ENCODE measurements around the gene BCKDK.
"Not testable (repeated sequence)": the region's sequence is repeated elsewhere in the genome, so short reads cannot be mapped to it uniquely, and the experiment has no call there.

BCKDK gene

DNA sequence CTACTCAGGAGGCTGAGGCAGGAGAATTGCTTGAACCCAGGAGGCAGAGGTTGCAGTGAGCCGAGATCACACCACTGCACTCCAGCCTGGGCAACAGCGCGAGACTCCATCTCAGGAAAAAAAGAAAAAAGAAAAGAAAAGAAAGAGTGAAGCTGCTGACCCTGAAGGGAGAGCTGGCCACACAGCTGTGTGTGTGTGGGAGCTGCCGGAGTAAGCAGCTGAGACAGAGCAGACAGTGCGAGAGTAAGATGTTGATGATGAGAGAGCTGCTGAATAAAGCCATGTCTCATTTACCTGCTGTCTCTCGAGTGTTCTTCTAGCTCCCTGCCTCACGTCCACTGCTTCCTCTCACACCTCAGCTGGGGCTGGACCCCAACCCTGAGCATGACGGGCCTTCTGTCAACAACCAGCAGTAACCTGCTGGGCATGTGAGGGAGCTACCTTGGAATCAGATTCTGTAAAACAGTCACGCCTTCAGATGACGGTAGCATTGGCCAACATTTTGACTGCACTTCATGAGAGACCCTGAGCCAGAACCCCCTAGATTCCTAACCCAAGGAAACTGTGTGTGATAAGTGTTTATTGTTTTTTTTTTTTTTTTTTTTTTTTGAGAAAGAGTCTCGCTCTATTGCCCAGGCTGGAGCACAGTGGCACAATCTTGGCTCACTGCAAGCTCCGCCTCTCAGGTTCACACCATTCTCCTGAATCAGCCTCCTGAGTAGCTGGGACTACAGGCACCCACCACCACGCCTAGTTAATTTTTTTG, 7.1 kb upstream of the BCKDK start:
- not testable (repeated sequence) for ATAC-seq

DNA sequence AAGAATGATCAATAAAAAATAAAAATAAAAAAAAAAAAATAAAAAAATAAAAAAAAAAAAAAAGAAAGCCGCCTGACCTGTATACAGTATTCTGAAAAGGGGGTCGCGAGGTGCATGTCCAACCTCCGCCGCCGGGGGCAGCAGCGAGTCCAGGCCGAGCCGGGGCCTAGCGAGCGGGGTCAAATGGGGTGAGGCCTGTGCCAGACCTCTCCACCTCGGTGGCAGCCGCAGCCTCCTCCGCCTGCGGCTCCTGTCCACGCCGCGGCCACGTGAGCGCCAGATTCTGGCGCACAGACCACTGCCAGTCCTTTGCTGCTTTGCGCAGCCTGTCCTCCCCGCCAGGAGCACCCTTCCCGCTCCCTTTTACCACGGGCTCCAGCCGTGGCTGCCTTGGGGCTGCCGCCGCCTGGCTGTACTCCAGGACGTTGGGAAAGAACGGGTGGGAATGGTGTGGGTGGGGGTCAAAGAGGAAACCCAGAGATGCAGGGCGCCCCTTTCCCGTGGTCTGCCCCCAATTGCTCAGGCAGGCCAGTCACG, 2.4 kb upstream of the BCKDK start:
- peak; percentile 55 to 67 for ATAC-seq

DNA sequence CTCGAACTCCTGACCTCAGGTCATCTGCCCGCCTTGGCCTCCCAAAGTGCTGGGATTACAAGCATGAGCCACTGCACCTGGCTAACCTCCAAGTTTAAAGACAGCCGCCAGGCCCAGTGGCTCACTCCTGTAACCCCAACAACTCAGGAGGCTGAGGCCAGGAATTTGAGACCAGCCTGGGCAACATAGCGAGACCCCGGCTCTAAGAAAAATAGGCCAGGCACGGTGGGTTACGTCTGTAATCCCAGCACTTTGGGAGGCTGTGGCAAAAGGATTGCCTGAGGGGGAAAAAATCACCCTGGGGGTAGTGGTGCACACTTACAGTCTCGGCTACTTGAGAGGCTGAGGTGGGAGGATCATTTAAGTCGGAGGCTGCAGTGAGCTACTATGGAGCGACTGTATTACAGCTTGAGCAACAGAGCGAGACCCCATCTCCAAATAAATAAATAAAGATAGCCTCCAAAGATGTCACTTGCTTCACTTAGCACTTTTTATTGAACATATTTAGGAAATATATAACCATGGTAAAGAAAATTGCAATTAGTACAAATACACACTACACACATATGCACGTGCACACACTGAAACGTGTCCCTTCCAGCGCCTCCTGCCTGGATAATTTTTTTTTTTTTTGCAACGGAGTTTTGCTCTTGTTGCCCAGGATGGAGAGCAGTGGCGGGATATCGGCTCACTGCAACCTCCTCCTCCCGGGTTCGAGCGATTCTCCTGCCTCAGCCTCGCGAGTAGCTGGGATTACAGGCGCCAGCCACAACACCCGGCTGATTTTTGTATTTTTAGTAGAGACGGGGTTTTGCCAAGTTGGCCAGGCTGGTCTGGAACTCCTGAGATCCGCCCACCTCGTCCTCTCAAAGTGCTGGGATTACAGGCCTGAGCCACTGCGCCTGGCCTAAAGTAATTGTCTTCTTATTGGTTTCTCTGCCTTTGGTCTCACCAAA, 1.4 kb upstream of the BCKDK start:
- no peak for ATAC-seq

DNA sequence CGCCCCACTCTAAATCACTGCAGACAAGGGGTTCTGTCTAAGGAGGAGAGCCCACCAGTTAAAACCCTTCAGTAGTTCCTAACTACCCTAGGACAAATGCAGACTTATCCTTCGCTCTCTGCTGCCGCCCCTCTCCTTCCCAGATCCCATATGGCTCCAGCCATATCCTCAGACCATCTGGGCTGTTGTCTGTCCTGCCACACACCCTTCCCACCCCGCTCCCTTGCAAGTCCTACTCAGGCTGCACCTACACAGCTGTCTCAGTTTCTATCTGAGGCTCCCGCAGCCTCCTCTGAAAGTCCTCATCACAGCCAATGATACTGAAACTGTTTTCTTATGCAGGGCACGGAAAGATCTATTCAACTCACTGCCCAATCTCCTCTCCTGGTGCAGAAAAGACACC, 720 bp upstream of the BCKDK start:
- ATAC-seq: peak; percentile 65 to 68

DNA sequence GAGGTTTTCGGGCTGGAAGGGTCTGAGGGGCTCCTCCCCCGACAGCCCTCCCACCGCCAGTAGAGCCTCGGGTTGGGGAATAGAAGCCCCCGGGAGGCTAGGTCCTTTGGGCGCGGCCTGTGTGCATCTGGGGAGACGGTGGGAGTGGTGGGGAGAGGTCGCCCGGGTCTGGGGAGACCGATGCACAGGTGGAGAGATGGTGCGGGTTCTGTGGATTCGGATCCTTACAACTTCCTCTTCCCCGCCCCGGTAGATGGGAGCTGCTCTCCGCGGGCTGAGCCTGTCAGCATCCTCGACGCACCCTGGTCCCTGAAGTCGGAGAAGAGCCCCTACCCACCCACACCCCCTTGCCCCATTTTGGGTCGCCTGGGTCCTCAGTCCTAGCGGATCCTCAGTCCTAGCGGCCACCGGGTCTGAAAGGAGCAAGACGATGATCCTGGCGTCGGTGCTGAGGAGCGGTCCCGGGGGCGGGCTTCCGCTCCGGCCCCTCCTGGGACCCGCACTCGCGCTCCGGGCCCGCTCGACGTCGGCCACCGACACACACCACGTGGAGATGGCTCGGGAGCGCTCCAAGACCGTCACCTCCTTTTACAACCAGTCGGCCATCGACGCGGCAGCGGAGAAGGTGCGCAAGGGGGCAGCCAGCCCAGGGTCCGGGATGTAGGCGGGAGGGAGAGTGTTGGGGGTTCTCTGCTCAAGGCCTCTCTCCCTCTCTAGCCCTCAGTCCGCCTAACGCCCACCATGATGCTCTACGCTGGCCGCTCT, 790 bp downstream of the BCKDK start:
- no peak for ATAC-seq

DNA sequence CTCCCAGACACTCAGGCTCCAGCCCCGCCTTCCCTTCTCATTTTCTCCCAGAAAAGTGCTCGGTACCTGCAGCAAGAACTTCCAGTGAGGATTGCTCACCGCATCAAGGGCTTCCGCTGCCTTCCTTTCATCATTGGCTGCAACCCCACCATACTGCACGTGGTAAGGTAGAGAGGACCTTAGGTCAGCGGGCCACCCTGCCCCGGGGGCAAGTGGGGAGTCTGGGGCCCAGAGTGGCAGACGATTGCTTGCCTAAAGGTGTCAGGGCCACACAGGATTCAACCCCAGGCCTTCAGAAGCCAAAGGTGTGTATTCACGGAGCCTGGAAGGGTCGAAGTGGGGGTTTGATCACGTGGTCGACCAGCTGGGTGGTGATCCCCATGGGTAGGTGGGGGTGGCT, 1.4 kb downstream of the BCKDK start:
- no peak for ATAC-seq

DNA sequence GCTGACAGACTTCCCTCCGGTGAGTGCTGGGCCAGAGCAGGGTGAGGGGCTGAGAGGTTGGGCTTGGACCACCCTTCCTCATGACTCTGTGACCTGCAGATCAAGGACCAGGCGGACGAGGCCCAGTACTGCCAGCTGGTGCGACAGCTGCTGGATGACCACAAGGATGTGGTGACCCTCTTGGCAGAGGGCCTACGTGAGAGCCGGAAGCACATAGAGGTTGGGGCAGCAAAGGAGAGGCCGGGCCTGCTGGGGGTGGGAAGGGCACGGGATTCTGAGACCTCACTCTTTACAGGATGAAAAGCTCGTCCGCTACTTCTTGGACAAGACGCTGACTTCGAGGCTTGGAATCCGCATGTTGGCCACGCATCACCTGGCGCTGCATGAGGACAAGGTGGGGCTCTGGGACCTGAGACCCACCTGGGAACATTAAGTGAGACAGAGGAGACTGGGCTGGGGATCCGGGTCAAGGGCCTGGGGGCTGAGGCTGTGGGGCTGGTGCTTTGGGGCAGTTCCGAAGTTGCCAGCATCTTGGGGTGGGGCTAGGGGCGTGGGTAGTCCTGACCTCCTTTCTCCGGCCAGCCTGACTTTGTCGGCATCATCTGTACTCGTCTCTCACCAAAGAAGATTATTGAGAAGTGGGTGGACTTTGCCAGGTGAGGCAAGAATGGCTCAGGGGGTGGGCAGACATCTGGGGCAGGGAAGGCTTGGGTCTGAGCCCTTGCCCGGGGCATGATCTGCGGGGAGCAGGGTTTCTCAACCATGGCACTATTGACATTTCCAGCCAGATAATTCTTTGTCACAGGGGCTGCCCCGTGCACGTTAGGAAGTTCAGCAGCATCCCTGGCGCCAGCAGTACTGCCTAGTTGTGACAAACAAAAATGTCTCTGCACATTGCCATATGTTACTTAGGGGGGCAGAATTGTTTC, 2.2 kb downstream of the BCKDK start:
- no peak for ATAC-seq

DNA sequence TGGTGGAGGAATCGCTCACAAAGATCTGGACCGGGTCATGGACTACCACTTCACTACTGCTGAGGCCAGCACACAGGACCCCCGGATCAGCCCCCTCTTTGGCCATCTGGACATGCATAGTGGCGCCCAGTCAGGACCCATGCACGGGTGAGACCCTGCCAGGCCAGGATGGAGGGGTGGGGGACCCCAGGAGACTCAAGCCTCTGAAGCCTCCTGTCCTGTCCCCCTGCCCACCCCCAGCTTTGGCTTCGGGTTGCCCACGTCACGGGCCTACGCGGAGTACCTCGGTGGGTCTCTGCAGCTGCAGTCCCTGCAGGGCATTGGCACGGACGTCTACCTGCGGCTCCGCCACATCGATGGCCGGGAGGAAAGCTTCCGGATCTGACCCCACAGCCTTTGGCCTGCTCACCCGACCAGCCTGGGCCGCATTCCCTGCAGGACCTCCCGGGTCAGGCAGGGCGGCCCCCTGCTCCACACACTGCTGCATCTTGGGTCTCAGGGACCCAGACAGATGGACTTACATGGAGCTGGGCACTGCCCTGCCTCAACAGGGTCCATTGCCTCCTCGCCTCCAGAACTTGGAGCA, 3.8 kb downstream of the BCKDK start:
- ATAC-seq: no peak

DNA sequence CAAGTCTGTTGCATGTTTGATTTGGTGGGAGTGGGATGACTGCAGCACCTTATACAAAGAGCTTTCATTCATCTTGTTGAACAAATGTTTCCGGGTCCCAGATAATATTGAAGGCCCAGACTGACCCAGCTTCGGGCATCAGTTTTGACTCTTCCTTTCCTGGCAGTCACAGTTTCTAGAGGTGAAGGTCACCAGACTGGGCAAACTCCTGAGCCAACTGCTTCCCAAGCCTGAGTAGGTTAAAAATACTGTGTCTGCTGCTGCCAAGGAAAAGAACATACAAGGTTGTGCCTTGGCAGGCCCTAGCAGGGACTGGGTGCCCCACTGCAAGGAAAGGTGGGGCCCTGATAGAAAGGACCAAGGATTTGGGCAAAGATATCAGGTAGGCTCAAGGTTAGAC, 4.5 kb downstream of the BCKDK start:
- no peak for ATAC-seq

DNA sequence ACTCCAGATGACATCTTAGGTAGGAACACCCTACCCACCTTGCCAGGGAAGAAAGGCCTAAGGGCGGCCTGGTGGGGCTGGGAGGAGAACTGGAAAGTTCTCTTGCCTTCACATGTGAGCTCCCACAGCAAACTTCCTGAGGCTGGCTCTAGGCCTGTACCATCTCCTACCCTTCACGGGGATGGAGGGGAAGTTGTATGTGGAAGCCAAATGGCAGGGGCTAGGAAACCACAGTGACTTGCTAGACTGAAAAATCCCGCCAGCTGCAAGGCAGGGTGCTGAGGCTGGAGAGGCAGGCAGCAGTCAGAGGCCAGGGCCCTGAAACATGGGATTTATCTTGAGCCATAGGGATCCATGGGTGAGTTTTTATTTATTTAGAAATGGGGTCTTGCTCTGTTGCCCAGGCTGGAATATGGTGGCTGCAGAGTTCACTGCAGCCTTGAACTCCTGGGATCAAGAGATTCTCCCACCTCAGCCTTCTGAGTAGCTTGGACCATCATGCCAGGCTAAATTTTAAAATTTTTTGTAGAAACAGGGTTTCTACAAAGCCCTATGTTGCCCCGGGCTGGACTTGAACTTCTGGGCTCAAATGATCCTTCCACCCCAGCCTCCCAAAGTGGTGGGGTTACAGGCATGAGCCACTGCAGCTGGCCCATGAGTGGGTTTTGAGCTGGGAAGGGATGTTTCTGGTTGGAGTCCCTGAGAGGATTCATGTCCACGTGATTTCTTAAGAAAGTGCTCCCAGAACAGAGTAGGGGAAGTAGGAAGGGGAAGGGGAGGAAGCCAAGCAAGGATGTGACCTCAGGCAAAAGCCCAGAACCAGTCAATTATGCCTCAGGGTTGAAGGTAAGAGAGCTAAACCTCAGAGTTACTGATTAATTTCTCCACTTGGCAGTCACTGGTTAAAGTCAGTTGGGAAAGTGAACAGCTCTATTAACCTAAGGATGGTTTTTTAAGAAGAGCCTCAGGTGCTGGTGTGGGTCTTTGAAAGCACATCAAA, 5.2 kb downstream of the BCKDK start:
- ATAC-seq: no peak

DNA sequence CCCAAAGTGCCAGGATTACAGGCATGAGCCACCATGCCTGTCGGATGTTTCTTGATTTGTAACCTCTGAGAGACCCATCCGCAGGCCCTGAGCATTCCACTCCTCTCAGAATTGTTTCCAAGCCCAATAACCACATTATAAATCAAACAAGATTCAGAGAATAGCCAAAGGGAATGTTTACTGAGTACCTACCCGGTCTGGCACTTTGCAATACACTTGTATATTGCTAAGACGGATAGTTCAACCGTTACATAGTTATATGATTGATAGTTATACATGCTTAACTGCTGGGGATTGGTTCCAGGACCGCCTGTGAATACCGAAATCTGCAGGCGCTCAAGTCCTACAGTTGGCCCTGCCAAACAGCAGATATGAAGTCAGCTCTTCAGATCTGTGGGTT, 6.3 kb downstream of the BCKDK start:
- no peak for ATAC-seq

DNA sequence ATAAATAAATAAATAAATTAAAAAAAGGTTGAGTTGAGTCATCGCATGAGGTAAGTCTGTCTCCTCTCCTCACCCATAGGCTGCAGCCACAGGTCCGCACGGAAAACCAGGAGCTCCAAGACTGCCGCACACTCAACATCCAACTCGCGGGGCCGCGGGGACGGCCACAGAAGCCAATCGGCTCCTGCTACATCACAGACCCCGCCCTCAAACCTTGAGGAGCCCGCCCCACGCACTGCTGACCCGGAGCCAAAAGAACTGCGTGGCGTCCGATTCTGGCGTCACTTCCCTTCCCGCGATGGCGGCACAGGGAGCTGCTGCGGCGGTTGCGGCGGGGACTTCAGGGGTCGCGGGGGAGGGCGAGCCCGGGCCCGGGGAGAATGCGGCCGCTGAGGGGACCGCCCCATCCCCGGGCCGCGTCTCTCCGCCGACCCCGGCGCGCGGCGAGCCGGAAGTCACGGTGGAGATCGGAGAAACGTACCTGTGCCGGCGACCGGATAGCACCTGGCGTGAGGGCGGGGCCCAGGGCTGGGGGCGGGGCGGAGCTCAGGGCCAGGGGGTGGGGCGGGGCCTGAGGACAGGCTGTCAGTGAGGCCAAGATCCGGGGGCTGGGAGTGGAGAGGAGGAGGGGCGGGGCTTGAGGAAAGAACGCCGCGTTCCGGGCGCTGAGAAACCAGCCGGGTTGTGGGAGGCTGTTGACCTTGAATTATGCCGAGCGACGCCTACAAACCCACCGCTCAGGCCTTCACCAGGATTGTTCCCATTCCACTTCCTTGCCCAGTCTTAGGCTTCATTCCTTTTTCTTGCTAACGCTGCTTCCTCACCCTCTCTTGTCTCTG, 9.4 kb downstream of the BCKDK start, which contains the start of gene KAT8:
Gene KAT8, plus strand, starts transcription at position 281 of the 839 bp plus-strand sequence. Its CDS starts 18 bp downstream, at position 299.
- peak; percentile 94 for ATAC-seq

DNA sequence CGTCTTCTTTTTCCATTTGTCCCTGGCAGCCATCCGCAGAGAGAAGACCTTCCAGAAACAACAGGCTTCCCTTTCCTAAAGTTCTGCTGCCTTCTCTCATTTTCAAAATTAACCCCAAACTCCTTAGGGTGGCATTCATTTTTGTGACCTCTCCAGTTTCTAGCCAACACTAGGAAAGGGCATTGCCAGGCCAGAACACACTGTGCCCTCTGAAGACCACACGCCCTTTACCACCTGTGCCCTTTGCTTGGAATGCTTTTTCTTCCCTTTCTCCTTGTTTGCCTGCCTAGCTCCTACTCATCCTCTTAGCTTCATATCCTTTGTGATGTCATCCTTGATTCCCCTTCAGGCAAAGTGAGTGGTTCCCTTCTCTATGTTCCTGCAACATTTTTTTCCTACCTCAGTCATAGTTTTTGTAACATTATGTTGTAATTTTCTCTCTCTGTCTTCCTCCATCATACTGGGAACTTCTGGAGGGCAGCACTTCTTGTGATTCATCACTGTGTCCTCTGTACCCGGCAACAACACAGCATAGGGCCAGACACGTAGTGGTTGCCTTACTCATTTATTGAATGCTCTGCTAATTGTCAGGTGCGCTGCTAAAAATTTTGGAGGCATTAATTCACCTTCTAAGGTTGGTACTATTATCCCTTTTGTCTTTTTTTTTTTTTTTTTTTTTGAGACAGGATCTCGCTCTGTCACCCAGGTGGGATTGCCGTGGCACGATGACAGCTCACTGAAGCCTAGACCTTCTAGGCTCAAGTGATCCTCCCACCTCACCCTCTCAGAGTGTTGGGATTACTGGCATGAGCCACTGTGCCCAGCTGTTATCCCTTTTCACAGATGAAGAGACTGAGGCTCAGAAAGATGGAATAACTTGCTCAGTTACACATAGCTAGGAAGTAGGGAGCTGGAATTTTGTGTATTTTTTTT, 10.3 kb downstream of the BCKDK start:
- ATAC-seq: no peak

DNA sequence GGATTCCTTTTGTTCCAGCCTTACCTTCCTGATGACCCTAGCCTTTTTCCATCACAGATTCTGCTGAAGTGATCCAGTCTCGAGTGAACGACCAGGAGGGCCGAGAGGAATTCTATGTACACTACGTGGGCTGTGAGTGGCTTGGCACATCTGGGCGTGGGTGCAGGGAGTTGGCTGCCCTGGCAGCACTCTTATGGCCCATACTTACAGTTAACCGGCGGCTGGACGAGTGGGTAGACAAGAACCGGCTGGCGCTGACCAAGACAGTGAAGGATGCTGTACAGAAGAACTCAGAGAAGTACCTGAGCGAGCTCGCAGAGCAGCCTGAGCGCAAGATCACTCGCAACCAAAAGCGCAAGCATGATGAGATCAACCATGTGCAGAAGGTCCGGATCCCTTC, 11.9 kb downstream of the BCKDK start:
- ATAC-seq: no peak

DNA sequence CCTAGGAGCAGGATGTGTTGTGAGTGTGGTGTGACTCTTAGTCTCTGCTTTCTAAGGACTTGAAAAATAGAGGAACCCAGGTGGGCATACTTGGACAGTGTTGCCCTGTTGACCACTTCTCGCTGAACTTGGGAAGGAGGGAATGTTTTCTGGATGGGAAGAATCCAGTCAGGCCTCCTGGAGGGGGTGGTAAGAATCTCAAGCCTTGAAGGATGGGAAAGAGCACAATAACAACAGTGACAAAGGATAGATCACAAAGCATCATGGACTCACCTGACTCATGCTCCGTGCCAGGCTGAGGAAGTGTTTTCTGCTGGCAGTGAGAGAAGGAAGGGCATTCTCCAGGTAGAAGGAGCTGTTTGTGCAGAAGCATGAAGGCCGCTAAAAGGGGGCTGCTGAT, 17.7 kb downstream of the BCKDK start:
- no peak for ATAC-seq

DNA sequence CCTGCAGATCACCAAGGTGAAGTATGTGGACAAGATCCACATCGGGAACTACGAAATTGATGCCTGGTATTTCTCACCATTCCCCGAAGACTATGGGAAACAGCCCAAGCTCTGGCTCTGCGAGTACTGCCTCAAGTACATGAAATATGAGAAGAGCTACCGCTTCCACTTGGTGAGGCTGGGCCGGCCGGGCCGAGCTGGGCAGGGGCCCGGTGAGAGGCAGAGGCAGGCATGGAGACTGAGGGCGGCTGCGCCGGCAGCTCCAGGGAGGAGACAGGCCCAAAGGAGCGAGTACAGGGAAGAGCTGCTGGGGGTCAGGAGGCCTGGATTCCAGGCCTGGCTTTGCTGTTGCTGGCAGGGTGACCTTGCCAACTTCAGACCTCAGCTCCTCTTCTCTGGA, 19.0 kb downstream of the BCKDK start:
- no peak for ATAC-seq

DNA sequence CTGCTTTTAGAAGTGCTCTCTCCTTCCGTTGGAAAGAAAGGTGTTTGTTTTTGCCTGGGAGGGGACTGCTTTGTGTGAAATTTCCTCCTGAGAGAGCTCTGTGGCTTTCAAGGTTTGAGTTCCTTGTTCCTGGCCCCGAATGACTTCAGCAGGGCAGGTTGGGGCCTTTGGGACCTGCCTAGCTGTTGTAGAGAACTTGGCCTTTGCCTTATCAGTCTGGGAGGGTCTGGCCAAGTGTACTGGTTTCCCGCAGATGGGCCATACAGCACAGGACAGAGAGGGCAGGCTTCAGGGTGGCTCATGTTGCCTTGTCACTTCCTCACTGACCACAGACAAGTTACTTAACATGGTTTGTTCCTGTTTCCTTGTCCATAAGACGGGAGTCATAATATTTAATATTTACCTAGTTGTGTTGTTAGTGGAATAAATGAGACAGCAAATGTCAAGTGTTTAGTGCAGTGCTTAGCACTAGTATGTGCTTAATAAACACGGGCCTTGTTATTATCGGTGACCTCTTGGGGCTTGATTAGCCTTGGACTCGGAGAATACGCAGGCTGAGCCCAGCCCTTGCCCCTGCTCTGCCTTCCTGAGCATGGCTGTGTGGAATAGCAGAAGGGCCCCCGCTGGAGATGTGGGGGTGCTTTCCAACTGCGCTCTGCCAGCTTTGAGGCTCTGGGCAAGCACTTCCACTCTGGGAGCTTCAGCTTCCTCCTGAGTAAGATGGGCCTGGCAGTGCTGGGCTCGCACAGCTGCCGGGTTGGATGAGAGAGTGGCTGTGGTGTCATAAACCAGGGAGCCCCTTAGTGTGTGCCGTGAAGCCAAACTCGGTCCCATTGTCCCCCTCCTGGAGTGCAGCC, 20.8 kb downstream of the BCKDK start:
- no peak for ATAC-seq

Measured in activated CD4-positive, CD25-positive, alpha-beta regulatory T cell treated with anti-CD3 and anti-CD28 coated beads, Interleukin-2, amount 50 U/mL, for 24 hours (primary cell).